ENCODE results near the gene NEMP2. TPM values are rescaled to one million over a fixed set of nuclear protein-coding genes. Genes with fewer than 3 reads are reported as not detected.
A peak's percentile ranks its signal among the peaks of the same experiment; 100 is the strongest.
"Not testable (repeated sequence)": the region's sequence is repeated elsewhere in the genome, so short reads cannot be mapped to it uniquely, and the experiment has no call there.

NEMP2 gene
- total and polyA plus RNA-seq, 10 donors = 0.89 to 19.2 (median 10.7) TPM

DNA sequence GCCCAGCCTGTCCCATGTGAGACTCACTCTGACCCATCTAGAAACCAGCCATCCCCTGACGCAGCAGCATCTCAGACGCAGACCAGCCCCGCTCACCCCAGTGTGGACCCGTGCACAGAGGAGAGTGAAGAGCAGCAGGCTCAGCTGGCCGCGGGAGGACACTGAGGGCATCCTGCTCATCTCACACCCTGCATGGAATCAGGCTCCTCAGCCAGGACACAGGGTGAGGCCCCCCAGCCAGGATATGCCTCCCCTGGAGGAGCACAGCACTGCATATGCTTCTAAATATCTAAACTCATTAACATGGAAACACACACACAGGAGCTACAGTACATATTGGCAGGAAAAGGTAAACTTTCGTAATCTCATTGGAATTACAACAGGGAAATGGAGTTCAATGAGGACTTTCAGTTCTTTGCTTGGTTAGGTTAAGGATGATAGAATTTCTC, 34.4 kb downstream of the NEMP2 start:
- intact Hi-C loops (cut with DNase I; ENCODE audit: low total_unique reads) = no loop called here
- no peaks in the 10 kb centered on the region for H3K27me3 ChIP-seq (replicated peaks in 1 of 7)
- peak overlapping the region in 4 of 8 donors; percentile 10 to 64 (median 32) for H3K27ac ChIP-seq
- peaks cover 0 to 22% (median 8%) of the 10 kb centered on the region in 6 donors for H3K4me1 ChIP-seq
- TF ChIP-seq, protein P1, sequence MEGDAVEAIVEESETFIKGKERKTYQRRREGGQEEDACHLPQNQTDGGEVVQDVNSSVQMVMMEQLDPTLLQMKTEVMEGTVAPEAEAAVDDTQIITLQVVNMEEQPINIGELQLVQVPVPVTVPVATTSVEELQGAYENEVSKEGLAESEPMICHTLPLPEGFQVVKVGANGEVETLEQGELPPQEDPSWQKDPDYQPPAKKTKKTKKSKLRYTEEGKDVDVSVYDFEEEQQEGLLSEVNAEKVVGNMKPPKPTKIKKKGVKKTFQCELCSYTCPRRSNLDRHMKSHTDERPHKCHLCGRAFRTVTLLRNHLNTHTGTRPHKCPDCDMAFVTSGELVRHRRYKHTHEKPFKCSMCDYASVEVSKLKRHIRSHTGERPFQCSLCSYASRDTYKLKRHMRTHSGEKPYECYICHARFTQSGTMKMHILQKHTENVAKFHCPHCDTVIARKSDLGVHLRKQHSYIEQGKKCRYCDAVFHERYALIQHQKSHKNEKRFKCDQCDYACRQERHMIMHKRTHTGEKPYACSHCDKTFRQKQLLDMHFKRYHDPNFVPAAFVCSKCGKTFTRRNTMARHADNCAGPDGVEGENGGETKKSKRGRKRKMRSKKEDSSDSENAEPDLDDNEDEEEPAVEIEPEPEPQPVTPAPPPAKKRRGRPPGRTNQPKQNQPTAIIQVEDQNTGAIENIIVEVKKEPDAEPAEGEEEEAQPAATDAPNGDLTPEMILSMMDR (IDR thresholded peaks at IDR 0.05 in 8 of 11, conservative IDR thresholded peaks at IDR 0.05 in 3 of 11) = no peak
- peak in 2 of 3 donors; percentile 17 to 20 for TF ChIP-seq POLR2AphosphoS5 (IDR thresholded peaks at IDR 0.05)
- no peak for TF ChIP-seq POLR2A (IDR thresholded peaks at IDR 0.05)
- no peak overlapping the region for H3K4me3 ChIP-seq
- DNase-seq = no peak
- no peaks in the 10 kb centered on the region for H3K9me3 ChIP-seq
- H3K36me3 ChIP-seq = peaks cover 0 to 84% (median 43%) of the 10 kb centered on the region in 6 donors
- 86 to 94% (median 88%) methylated on average over 5 to 7 of the region's 7 CpGs for WGBS, 5 donors

- peaks cover 0 to 22% (median 8%) of the 10 kb centered on the region in 6 donors for H3K4me1 ChIP-seq
- intact Hi-C loops (cut with DNase I; ENCODE audit: low total_unique reads) = no loop called here
Observed at GRCh38 chr2:190499273-190499672, 35.2 kb downstream of the NEMP2 start.

GRCh38 chr2:190497428-190497827, 37.1 kb downstream of the NEMP2 start:
- Histone ChIP-seq H3K4me1 (peaks cover 0 to 16% (median 7%) of the 10 kb centered on the region in 6 donors), H3K36me3 (peaks cover 0 to 63% (median 24%) of the 10 kb centered on the region in 6 donors), H3K9me3 (peaks cover 0 to 7% (median 1%) of the 10 kb centered on the region in 8 donors), H3K27me3 (replicated peaks in 1 of 7) (no peaks in the 10 kb centered on the region), H3K27ac (no peak overlapping the region), H3K4me3 (no peak overlapping the region)
- TF ChIP-seq POLR2AphosphoS5 (IDR thresholded peaks at IDR 0.05) (no peak), POLR2A (IDR thresholded peaks at IDR 0.05) (no peak)
- TF ChIP-seq, protein P1 (IDR thresholded peaks at IDR 0.05 in 8 of 11, conservative IDR thresholded peaks at IDR 0.05 in 3 of 11) = no peak
- 90 to 96% (median 92%) methylated on average over 4 of the region's 4 CpGs for WGBS, 5 donors
- intact Hi-C loops (cut with DNase I; ENCODE audit: low total_unique reads) = no loop called here
- no peak for DNase-seq

More at GRCh38 chr2:190499273-190499672, 35.2 kb downstream of the NEMP2 start:
- Histone ChIP-seq H3K36me3 (peaks cover 0 to 76% (median 39%) of the 10 kb centered on the region in 6 donors), H3K4me3 (no peak overlapping the region), H3K9me3 (no peaks in the 10 kb centered on the region), H3K27ac (no peak overlapping the region), H3K27me3 (replicated peaks in 1 of 7) (no peaks in the 10 kb centered on the region)
- TF ChIP-seq, protein P1 (IDR thresholded peaks at IDR 0.05 in 8 of 11, conservative IDR thresholded peaks at IDR 0.05 in 3 of 11) = no peak
- TF ChIP-seq POLR2AphosphoS5 (IDR thresholded peaks at IDR 0.05) = no peak
- no peak for TF ChIP-seq POLR2A (IDR thresholded peaks at IDR 0.05)
- WGBS, 5 donors = 89 to 100% (median 95%) methylated on average over 1 of the region's 1 CpG
- DNase-seq = no peak

- H3K4me3 ChIP-seq; H3K27me3 ChIP-seq (replicated peaks in 1 of 7); H3K4me1 ChIP-seq; DNase-seq; intact Hi-C loops (cut with DNase I; ENCODE audit: low total_unique reads): not testable (repeated sequence)
- 71 to 79% (median 78%) methylated on average over 3 of the region's 3 CpGs for WGBS, 5 donors
- peak overlapping the region in 3 of 8 donors; percentile 11 to 54 (median 15) for H3K27ac ChIP-seq
- H3K36me3 ChIP-seq = peaks cover 0 to 65% (median 28%) of the 10 kb centered on the region in 6 donors
- H3K9me3 ChIP-seq = peaks cover 0 to 18% (median 2%) of the 10 kb centered on the region in 8 donors
Observed at GRCh38 chr2:190494600-190495227, 39.8 kb downstream of the NEMP2 start.

Data from spleen (tissue), 11 donors.